Thoracic aorta endothelial cell (primary cell): ENCODE measurements around the gene GUCY1B1. TPM values are rescaled to one million over a fixed set of nuclear protein-coding genes. Genes with fewer than 3 reads are reported as not detected.

Experiments used
- total RNA-seq: library from RNA; depleted of rRNA; stranded (reverse); fragments of >200 nt; gene quantifications from 2 replicates; pipeline ENCODE4 v1.2.3, GENCODE V29; 2012

The GUCY1B1 gene
- 0.66 and 2.2 TPM in 2 replicates for total RNA-seq

DNA sequence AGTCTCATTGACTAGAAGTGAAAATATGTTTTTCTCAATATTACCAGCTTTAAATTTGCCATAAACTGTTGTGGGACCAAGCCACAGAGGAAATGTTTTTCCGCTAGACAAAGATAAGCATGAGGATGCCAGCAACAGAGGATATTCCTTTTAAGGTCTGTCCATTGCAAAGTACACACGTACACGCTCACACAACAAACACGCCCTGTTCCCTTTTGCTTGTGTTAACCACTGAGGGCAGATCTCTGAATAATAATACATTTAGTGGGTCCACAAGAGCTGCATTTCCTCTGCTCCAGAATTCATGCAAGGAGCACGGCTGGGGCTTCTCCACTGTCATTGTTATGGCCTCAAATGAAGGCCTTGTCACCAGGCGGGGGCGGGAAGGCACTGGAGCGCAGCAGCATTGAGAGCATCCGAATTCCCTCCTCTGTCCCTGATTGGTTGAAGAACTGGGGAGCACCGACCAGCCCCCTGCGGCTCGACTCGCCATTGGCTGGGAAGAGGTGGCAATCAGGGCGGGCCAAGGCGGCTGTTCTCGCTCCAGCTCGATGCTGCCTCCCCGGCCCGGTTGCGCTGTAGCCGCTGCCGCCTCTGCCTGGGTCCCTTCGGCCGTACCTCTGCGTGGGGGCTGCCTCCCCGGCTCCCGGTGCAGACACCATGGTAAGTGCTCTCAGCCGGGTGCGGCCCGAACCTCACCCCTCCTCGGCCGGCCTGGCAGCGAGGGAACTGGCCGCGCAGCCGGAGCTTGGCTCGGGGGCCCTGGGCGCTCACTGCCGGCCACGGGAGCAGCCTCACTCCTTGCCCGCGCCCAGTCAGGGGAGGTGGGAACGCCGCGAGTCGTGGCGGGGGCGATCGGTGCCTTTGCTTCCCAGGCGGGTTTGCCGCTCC lies at the start of gene GUCY1B1:
Gene GUCY1B1 (plus strand): TSS at position 541 of the 891 bp plus-strand sequence. CDS start 120 bp downstream, at position 661.

Other genes with a start within 250 kb of the GUCY1B1 start
- 0.13 and 2.4 TPM in 2 replicates for gene GUCY1A1, start 92.2 kb upstream of the GUCY1B1 start, total RNA-seq
- gene ASIC5, start 107.3 kb downstream of the GUCY1B1 start, total RNA-seq: not detected in 2 replicates
- not detected in 2 replicates for gene TDO2, start 144.7 kb downstream of the GUCY1B1 start, total RNA-seq
- gene CTSO, start 194.8 kb downstream of the GUCY1B1 start, total RNA-seq: 5.7 and 6.9 TPM in 2 replicates